ENCODE data around the gene ZBTB45. TPM values are rescaled to one million over a fixed set of nuclear protein-coding genes. Genes with fewer than 3 reads are reported as not detected.

The ZBTB45 gene
- total and polyA plus RNA-seq, 10 of the 15 experiments (the other 5 are each of a cell fraction or from before 2014, with no cell fraction given): 0.29 to 17.2 (median 4.2) TPM

- TF ChIP-seq ATF7 (IDR thresholded peaks at IDR 0.05; ENCODE audit: low read depth) (peak; percentile 74), ETV6 (conservative IDR thresholded peaks at IDR 0.05 in 1 of 2, IDR thresholded peaks at IDR 0.05 in 1 of 2; ENCODE audit: borderline replicate concordance in 1 of 2, low read depth in 1 of 2) (peak in 1 of 2 experiments; percentile 75; a peak in 2 of 4 replicates), RCOR1 (conservative IDR thresholded peaks at IDR 0.05; ENCODE audit: low read depth, low read length) (0 out of 2 replicates have a peak, but pooled peaks have one; percentile 90), SP1 (IDR thresholded peaks at IDR 0.05; ENCODE audit: low read depth, low read length) (peak; percentile 84), ZZZ3 (IDR thresholded peaks at IDR 0.05; ENCODE audit: control insufficient read depth, insufficient read length, low read depth) (no peak), HSF1 (IDR thresholded peaks at IDR 0.05; ENCODE audit: low read depth, low read length) (peak; percentile 61; the same call in 1 of the 2 replicates), NFIC (IDR thresholded peaks at IDR 0.05; ENCODE audit: low read depth, low read length) (no peak), NR2F1 (conservative IDR thresholded peaks at IDR 0.05) (peak; percentile 86), RELA (IDR thresholded peaks at IDR 0.05; ENCODE audit: borderline replicate concordance, partially characterized antibody) (peak; percentile 97), SMAD5 (IDR thresholded peaks at IDR 0.05; ENCODE audit: low read depth) (peak; percentile 77), CHD4 (IDR thresholded peaks at IDR 0.05) (no peak), IKZF1 (conservative IDR thresholded peaks at IDR 0.05) (peak; percentile 97), WRNIP1 (IDR thresholded peaks at IDR 0.05; ENCODE audit: borderline replicate concordance, low read depth, low read length) (peak; percentile 84; the same call in 1 of the 2 replicates), NR2C1 (IDR thresholded peaks at IDR 0.05) (peak; percentile 88), ELK1 (IDR thresholded peaks at IDR 0.05; ENCODE audit: low read depth, low read length) (peak; percentile 95), ZNF217 (IDR thresholded peaks at IDR 0.05) (peak; percentile 73), CHD2 (IDR thresholded peaks at IDR 0.05; ENCODE audit: borderline replicate concordance, low read depth, low read length) (peak; percentile 77), KLF5 (IDR thresholded peaks at IDR 0.05; ENCODE audit: partially characterized antibody) (peak; percentile 93), RAD21 (IDR thresholded peaks at IDR 0.05; ENCODE audit: insufficient read depth, low read depth, low read length) (peak; percentile 80), RBBP5 (conservative IDR thresholded peaks at IDR 0.05) (no peak), SREBF2 (IDR thresholded peaks at IDR 0.05; ENCODE audit: low read length) (peak; percentile 48; the same call in 1 of the 2 replicates), SKIL (IDR thresholded peaks at IDR 0.05; ENCODE audit: low read depth, poor library complexity, severe bottlenecking) (peak; percentile 92), IRF4 (IDR thresholded peaks at IDR 0.05; ENCODE audit: low read depth, low read length) (peak; percentile 31; the same call in 1 of the 2 replicates), EGR1 (IDR thresholded peaks at IDR 0.05; ENCODE audit: borderline replicate concordance in 1 of 2, low read depth in 2 of 2, low read length in 2 of 2) (peak in 1 of 2 experiments; percentile 81; a peak in 2 of 3 replicates), HDGF (IDR thresholded peaks at IDR 0.05) (peak; percentile 23; the same call in 1 of the 2 replicates), HDAC6 (IDR thresholded peaks at IDR 0.05; ENCODE audit: unreplicated experiment) (no peak)
Measured at GRCh38 chr19:58519355-58520256, at the start of gene ZBTB45 (continued).

Data from GM12878 (cell line).